Subcutaneous preadipocyte (primary cell): ENCODE results near the gene HOXD10. TPM values are rescaled to one million over a fixed set of nuclear protein-coding genes. Genes with fewer than 3 reads are reported as not detected.

Experiments
- small RNA-seq: library from RNA; depleted of rRNA; stranded (forward); fragments of <200 nt; gene quantifications from one replicate; pipeline ENCODE3, GENCODE V24; 2012
- total RNA-seq: library from RNA; depleted of rRNA; stranded (reverse); fragments of >200 nt; gene quantifications from 2 replicates; pipeline ENCODE4 v1.2.3, GENCODE V29; 2012

Gene HOXD10
- 2.7 TPM in 1 of 2 replicates, not detected in the other for total RNA-seq

DNA sequence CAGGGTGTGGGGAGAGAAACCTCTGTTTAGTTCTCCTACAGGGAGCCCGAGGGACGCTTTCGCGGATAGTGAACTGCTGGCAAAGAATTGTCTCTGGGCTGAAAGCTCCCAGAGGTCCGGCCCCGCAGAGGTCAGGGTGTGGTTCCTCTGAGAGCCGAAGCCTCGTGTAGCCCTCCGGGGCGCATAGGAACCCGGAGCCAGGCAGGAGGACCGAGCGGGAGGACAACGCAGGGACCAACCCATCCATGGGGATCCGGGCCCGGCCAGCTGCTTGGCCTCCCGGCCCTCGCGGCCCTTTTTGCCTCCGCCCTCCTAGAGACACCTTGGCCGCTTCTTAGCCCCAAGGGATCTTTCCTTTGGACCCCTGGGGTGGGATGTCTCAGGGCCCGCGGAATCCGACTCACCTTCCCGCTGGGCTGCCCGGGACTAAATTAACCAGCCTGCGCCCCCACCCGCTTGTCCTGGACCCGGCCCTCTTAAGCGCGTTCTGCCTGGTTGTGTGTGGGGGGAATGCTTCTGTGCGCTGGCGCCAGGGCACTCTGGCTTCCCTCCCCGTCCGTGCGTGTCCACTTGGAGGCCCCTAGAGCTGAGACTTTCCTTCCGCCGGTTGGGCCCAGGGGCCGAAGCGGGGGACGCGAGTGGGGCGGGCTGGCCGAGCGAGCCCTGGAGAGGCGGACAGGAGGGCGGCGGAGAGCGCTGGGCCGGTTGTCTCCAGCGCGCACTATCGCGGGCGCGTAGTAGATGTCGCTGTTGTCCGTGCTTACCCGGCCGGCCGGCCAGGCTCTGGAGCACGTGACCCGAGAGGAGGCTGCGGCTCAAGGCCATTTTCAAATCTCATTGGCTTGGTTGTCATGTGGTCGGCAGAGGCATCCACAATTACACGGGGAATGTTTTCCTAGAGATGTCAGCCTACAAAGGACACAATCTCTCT, at the start of gene HOXD10:
HOXD10 (plus strand) TSS at position 896 of the 931 bp plus-strand sequence. CDS start 56 bp downstream, outside the sequence.

DNA sequence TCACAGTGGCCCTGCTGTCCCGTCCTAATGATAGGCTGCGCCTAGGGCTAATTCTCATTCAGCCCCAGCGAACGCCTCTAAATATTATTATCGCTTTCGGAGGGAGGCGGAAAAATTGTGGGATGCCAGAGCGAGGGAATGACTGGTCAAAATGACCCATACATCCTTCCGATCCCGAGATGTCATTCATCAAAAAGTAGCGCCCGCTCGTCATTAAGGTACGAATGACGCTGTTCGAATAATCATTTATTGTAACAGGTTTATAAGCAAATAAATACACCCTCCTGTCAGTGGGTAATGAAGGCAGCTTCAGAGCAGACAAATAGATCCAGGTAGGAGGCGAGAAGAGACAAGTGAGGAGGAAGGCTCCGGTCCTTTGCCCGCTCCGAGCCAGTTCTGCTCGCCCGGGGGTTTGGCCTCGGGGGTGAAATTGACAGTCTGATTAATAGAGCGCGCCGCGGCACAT, 32.7 kb upstream of the HOXD10 start, which contains the start of gene EVX2:
EVX2 (minus strand) TSS at position 167 of the 466 bp plus-strand sequence. CDS start 186 bp downstream, outside the sequence.

DNA sequence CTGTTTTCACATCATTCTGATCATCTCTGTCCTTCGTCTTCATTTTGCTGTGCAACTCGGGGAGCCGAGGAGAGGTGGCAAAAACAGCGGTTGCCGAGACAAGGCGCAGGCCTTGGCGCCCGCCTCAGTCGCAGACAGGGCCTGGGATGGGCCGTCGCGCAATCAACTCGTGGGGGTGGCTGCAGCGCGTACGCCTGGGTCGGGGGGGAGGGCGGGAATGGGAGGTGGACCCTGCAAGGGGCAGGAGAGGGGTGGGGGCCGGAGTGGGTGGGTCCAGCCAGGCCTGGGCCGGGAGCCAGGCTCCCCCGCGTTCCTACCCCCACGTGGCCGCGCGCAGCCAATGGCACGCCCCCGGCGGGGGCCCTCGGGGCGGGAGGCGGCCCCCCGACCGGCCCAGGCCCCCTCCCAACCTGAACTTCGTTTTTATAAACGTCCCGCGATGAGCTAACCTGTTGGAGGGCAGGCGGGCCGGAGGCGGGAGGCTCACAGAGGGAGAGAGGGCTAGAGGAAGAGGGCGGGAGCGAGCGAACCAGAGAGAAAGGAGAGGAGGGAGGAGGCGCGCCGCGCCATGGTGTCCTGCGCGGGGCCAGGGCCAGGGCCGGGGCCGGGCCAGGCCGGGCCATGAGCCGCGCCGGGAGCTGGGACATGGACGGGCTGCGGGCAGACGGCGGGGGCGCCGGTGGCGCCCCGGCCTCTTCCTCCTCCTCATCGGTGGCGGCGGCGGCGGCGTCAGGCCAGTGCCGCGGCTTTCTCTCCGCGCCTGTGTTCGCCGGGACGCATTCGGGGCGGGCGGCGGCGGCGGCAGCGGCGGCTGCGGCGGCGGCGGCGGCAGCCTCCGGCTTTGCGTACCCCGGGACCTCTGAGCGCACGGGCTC, 24.1 kb upstream of the HOXD10 start, which contains the start of gene HOXD13:
HOXD13 (plus strand) TSS at position 452 of the 875 bp plus-strand sequence; CDS start at position 622, 170 bp downstream.

DNA sequence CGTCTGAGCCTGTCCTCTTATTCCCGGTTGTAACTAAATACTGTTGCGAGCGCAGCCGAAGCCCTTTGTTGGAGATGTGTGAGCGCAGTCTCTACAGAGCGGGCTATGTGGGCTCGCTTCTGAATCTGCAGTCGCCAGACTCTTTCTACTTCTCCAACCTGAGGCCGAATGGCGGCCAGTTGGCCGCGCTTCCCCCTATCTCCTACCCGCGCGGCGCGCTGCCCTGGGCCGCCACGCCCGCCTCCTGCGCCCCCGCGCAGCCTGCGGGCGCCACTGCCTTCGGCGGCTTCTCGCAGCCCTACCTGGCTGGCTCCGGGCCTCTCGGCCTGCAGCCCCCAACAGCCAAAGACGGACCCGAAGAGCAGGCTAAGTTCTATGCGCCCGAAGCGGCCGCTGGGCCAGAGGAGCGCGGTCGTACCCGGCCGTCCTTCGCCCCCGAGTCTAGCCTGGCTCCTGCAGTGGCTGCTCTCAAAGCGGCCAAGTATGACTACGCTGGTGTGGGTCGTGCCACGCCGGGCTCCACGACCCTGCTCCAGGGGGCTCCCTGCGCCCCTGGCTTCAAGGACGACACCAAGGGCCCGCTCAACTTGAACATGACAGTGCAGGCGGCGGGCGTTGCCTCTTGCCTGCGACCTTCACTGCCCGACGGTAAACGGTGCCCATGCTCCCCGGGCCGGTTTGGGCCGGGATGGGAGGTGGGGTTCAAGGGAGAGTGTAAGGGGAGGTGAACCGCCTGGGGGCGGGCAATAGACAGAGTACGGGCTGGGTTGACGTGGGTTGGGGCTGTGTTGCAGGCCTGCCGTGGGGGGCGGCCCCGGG, 16.6 kb upstream of the HOXD10 start, which contains the start of gene HOXD12:
HOXD12 (plus strand) TSS at position 68 of the 819 bp plus-strand sequence; CDS start at position 75, 7 bp downstream.

DNA sequence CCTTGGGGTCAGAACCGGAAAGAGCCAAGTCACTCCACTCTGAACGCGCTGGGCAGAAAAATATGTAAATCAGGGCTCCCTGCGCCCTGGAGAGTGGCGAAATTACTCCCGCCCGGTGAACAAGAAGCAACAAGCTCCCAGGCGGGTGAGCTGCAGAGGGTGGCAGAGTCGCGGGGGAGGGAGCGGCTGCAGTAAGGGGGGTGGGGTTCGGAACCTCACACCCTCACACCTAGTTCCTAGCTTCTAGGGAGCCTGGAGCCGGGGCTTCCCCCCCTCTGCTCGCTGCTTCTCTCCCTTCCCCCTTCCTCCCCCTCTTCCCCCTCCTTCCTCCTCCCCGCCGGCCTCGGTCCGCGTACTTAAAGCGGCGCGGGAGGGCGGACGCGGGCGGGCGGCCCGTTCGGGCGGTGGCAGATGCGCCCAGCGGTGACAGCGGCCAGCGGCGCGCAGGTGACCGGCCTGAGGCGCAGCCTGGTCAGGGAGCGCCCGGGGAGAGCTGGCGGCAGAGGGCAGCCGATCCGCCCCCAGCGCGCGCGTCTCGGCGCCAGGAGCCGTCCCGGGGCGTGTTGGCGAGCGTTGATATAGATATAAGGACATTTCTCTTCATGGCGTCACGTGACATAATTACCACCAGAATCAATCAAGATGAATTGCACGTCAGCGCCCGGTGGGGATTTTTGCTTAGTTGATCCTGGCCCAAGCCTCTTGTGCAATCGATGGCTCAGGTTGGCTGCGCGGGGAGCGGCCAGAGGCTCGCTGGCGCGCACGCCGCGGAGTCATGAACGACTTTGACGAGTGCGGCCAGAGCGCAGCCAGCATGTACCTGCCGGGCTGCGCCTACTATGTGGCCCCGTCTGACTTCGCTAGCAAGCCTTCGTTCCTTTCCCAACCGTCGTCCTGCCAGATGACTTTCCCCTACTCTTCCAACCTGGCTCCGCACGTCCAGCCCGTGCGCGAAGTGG, 9.7 kb upstream of the HOXD10 start, which contains the start of gene HOXD11:
HOXD11 (plus strand) TSS at position 700 of the 959 bp plus-strand sequence; CDS start at position 776, 76 bp downstream.

DNA sequence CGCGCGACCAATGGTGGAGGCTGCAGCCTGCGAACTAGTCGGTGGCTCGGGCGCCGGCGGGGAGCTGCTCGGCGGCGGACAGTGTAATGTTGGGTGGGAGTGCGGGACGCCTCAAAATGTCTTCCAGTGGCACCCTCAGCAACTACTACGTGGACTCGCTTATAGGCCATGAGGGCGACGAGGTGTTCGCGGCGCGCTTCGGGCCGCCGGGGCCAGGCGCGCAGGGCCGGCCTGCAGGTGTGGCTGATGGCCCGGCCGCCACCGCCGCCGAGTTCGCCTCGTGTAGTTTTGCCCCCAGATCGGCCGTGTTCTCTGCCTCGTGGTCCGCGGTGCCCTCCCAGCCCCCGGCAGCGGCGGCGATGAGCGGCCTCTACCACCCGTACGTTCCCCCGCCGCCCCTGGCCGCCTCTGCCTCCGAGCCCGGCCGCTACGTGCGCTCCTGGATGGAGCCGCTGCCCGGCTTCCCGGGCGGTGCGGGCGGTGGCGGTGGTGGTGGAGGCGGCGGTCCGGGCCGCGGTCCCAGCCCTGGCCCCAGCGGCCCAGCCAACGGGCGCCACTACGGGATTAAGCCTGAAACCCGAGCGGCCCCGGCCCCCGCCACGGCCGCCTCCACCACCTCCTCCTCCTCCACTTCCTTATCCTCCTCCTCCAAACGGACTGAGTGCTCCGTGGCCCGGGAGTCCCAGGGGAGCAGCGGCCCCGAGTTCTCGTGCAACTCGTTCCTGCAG, 6.3 kb downstream of the HOXD10 start, which contains the start of gene HOXD9:
HOXD9 (plus strand) TSS at position 37 of the 728 bp plus-strand sequence; CDS start at position 87, 50 bp downstream.

DNA sequence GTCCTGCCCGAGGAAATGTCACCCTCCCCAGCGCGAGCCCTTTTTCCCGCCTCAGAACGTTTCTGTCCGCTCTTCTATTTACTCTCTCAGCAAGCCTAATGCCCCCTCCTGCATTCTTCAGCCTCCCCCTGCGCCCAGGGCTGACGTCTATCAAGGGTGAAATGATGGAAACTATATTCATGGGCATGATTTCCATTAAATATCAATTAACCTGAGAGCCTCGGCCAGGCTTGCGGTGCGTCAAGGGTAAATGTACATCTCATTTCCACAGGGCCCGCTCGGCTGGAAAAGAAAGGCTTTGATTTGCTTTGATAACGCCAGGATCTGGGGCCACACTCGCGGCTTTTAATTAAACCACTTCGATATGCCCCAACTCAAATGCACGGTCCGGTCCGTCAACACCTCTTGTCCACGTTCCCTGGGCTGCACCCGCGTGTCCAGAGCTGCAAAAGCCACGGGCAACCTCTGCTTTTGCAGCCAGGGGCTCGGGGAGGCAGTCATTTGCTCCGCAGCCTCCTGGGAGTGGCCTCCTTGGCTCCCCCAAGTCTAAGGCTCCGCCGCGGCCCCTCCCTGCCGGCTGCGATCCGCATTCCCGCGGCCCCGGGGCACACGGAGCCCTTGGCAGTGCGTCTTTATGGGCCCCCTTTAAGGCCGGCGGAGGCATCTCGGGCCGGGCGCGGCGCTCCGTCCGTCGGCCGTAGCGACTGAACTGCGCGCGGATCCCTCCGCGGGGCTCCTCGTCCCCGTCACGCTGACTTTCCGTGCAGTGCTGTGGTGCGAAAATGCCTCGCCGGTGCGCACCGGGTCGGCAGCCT, 12.6 kb downstream of the HOXD10 start, which contains the start of gene HOXD8:
HOXD8 (plus strand) TSS at position 724 of the 815 bp plus-strand sequence. CDS start 662 bp downstream, outside the sequence.

DNA sequence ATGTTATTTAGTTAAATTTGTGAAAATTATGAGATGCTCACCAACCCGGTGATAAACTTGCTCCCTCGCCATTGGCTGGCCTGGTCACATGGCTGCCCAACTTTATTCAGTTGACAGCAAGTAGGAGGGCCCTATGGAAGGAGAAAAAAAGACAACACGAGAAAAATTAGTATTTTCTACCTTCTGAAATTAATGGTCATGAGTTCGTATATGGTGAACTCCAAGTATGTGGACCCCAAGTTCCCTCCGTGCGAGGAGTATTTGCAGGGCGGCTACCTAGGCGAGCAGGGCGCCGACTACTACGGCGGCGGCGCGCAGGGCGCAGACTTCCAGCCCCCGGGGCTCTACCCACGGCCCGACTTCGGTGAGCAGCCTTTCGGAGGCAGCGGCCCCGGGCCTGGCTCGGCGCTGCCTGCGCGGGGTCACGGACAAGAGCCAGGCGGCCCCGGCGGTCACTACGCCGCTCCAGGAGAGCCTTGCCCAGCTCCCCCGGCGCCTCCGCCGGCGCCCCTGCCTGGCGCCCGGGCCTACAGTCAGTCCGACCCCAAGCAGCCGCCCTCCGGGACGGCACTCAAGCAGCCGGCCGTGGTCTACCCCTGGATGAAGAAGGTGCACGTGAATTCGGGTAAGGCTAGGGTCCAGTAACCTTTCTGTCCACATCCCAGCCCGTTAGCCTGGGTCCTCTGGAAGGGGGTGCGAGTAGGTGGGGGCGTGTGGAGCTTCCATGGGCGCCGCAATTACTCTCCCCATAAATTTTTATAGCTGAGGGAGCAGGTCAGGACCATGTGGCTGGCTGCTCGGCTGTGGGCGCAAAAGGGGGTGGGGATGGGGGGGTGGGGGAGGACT, 35.1 kb downstream of the HOXD10 start, which contains the start of gene HOXD4:
HOXD4 (plus strand) TSS at position 109 of the 846 bp plus-strand sequence; CDS start at position 193, 84 bp downstream.

DNA sequence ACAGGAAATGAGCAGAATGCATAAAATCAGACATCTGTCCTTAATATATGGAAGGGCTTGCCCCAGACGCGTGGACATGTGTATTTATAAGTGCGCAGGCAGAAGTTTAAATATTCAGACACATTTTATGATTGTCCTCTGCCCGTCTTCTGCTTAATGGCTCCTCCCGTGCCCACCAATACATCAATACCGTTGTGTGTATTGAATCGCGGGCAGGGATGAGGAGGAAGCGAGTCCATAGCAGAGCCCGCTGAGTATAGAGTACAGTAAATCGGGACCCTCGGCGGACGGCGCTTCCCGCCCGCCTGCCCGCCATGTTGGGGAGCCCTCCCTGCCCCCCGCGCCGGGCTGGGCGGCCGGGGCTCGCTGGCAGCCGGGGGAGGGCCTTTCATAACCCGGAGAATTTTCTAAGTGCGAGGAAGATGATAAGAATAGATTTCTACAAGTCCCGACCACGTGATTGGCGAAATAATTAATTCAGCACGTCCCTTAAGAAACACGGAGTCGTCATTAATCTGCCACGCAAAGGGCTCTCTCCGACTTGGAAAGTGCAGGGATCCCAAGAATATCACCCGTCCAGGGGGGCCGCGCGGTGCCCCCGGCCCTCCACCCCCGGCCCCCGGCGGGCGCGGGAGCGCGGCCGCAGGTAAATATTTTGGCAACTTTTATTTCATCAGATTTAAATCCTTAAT, 40.4 kb downstream of the HOXD10 start, which contains the start of gene HOXD3:
HOXD3 (plus strand) TSS at position 501 of the 692 bp plus-strand sequence. CDS start 11,808 bp downstream, outside the sequence.

Small RNA genes within 50 kb of the gene (small RNA-seq; reads per million reads assigned to genes)
- gene MIR10B, result 953 reads per million, percentile 99 among the genes with 10 or more reads in this experiment

Other genes starting within 250 kb of the HOXD10 start
- gene LNPK, start 114.5 kb upstream of the HOXD10 start, total RNA-seq, result 30.3 and 34.5 TPM in 2 replicates
- gene EVX2, start 32.8 kb upstream of the HOXD10 start, total RNA-seq, result not detected in 2 replicates
- 1.6 TPM in 1 of 2 replicates, not detected in the other for gene HOXD13, start 24.1 kb upstream of the HOXD10 start, total RNA-seq
- not detected in 2 replicates for gene HOXD12, start 17.0 kb upstream of the HOXD10 start, total RNA-seq
- 0.37 and 2.5 TPM in 2 replicates for gene HOXD11, start 9.5 kb upstream of the HOXD10 start, total RNA-seq
- gene HOXD9, start 5.9 kb downstream of the HOXD10 start, total RNA-seq, result 0.37 and 0.78 TPM in 2 replicates
- gene HOXD8, start 12.9 kb downstream of the HOXD10 start, total RNA-seq, result 7.7 and 10.0 TPM in 2 replicates
- 1.1 and 2.0 TPM in 2 replicates for gene HOXD4, start 34.8 kb downstream of the HOXD10 start, total RNA-seq
- 2.2 TPM in 2 replicates for gene HOXD3, start 40.5 kb downstream of the HOXD10 start, total RNA-seq
- not detected in 2 replicates for gene HOXD1, start 71.9 kb downstream of the HOXD10 start, total RNA-seq
- 10.2 and 10.3 TPM in 2 replicates for gene MTX2, start 152.7 kb downstream of the HOXD10 start, total RNA-seq